ENCODE data around the gene RYR3. TPM values are rescaled to one million over a fixed set of nuclear protein-coding genes. Genes with fewer than 3 reads are reported as not detected.

The RYR3 gene
- total and polyA plus RNA-seq, 7 experiments from 2014 or later = 0.10 to 5.3 (median 1.2) TPM; not detected in 3

- DNase-seq = no peak
- no peaks in the 10 kb centered on the region for H3K36me3 ChIP-seq (ENCODE audit: control insufficient read depth in 2 of 3, insufficient read depth in 3 of 3, low read length in 3 of 3)
- ChIA-PET POLR2A (no interaction called here), CTCF (no interaction called here)
- ATAC-seq = no peak
- no peaks in the 10 kb centered on the region for H3K4me1 ChIP-seq (ENCODE audit: control insufficient read depth in 2 of 2, insufficient read depth in 2 of 2, low read length in 2 of 2)
- no peak overlapping the region for H3K4me3 ChIP-seq (ENCODE audit: low read length)
- Mint-ChIP-seq H3K27ac (no peak overlapping the region), H3K4me3 (no peak overlapping the region), H3K4me1 (peaks cover 0 to 4% (median 0%) of the 10 kb centered on the region in 7 donors), H3K27me3 (peaks cover 14 to 52% (median 41%) of the 10 kb centered on the region in 5 donors), H3K36me3 (no peaks in the 10 kb centered on the region), H3K9me3 (peaks cover 0 to 3% (median 0%) of the 10 kb centered on the region in 11 donors)
- H3K27me3 ChIP-seq (ENCODE audit: control insufficient read depth in 2 of 2, insufficient read depth in 2 of 2, low read length in 2 of 2) = no peaks in the 10 kb centered on the region
- H3K9me3 ChIP-seq (ENCODE audit: control insufficient read depth in 2 of 3, low read length in 3 of 3) = no peaks in the 10 kb centered on the region
- H3K27ac ChIP-seq (ENCODE audit: low read depth, low read length) = no peak overlapping the region
- intact Hi-C loops (cut with micrococcal nuclease) = no loop called here
Observed at GRCh38 chr15:33317896-33318295, 7.1 kb downstream of the RYR3 start.

DNA sequence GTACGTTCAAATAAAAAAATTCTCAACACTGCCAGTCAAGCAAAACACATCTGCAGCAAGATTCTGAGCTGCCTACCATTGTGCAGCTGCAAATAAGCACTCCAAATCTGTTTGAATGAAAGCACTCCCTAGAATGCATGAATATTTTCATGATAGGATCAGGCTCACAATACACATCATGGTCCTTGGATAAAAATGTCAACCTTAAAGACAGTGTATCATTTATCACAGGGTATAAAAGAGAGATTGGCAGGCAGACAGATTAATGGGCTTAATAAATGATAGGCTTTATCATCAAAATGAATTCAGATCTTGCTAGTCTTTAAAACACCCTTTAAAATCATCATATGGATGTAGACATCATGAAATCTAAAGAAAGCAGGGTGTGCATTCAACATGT lies 9.2 kb downstream of the RYR3 start:
- H3K4me1 ChIP-seq (ENCODE audit: control insufficient read depth in 2 of 2, insufficient read depth in 2 of 2, low read length in 2 of 2) = no peaks in the 10 kb centered on the region
- no peak overlapping the region for H3K27ac ChIP-seq (ENCODE audit: low read depth, low read length)
- no peak overlapping the region for H3K4me3 ChIP-seq (ENCODE audit: low read length)
- intact Hi-C loops (cut with micrococcal nuclease) = no loop called here
- no peak for ATAC-seq
- no peaks in the 10 kb centered on the region for H3K27me3 ChIP-seq (ENCODE audit: control insufficient read depth in 2 of 2, insufficient read depth in 2 of 2, low read length in 2 of 2)
- ChIA-PET POLR2A (no interaction called here), CTCF (no interaction called here)
- Mint-ChIP-seq H3K4me3 (no peak overlapping the region), H3K36me3 (no peaks in the 10 kb centered on the region), H3K9me3 (peaks cover 0 to 3% (median 0%) of the 10 kb centered on the region in 11 donors), H3K27ac (no peak overlapping the region), H3K4me1 (peaks cover 0 to 25% (median 5%) of the 10 kb centered on the region in 7 donors), H3K27me3 (peaks cover 6 to 40% (median 25%) of the 10 kb centered on the region in 5 donors)
- no peak for DNase-seq
- H3K9me3 ChIP-seq (ENCODE audit: control insufficient read depth in 2 of 3, low read length in 3 of 3) = no peaks in the 10 kb centered on the region
- no peaks in the 10 kb centered on the region for H3K36me3 ChIP-seq (ENCODE audit: control insufficient read depth in 2 of 3, insufficient read depth in 3 of 3, low read length in 3 of 3)

GRCh38 chr15:33322091-33322490 lies 11.3 kb downstream of the RYR3 start:
- no peaks in the 10 kb centered on the region for H3K36me3 ChIP-seq (ENCODE audit: control insufficient read depth in 2 of 3, insufficient read depth in 3 of 3, low read length in 3 of 3)
- no peak for ATAC-seq
- no peaks in the 10 kb centered on the region for H3K9me3 ChIP-seq (ENCODE audit: control insufficient read depth in 2 of 3, low read length in 3 of 3)
- Mint-ChIP-seq H3K36me3 (no peaks in the 10 kb centered on the region), H3K27ac (no peak overlapping the region), H3K9me3 (peaks cover 0 to 3% (median 0%) of the 10 kb centered on the region in 11 donors), H3K27me3 (peaks cover 8 to 35% (median 21%) of the 10 kb centered on the region in 5 donors), H3K4me3 (peak overlapping the region in 1 of 10 donors; percentile 46), H3K4me1 (peaks cover 0 to 27% (median 5%) of the 10 kb centered on the region in 7 donors)
- no peaks in the 10 kb centered on the region for H3K4me1 ChIP-seq (ENCODE audit: control insufficient read depth in 2 of 2, insufficient read depth in 2 of 2, low read length in 2 of 2)
- DNase-seq = no peak
- H3K27ac ChIP-seq (ENCODE audit: low read depth, low read length) = no peak overlapping the region
- H3K4me3 ChIP-seq (ENCODE audit: low read length) = no peak overlapping the region
- POLR2A ChIA-PET = no interaction called here
- intact Hi-C loops (cut with micrococcal nuclease) = no loop called here
- H3K27me3 ChIP-seq (ENCODE audit: control insufficient read depth in 2 of 2, insufficient read depth in 2 of 2, low read length in 2 of 2) = no peaks in the 10 kb centered on the region
- CTCF ChIA-PET = no interaction called here

- Histone ChIP-seq H3K27me3 (ENCODE audit: control insufficient read depth in 2 of 2, insufficient read depth in 2 of 2, low read length in 2 of 2) (no peaks in the 10 kb centered on the region), H3K36me3 (ENCODE audit: control insufficient read depth in 2 of 3, insufficient read depth in 3 of 3, low read length in 3 of 3) (no peaks in the 10 kb centered on the region), H3K9me3 (ENCODE audit: control insufficient read depth in 2 of 3, low read length in 3 of 3) (no peaks in the 10 kb centered on the region), H3K4me1 (ENCODE audit: control insufficient read depth in 2 of 2, insufficient read depth in 2 of 2, low read length in 2 of 2) (no peaks in the 10 kb centered on the region), H3K4me3 (ENCODE audit: low read length) (no peak overlapping the region), H3K27ac (ENCODE audit: low read depth, low read length) (no peak overlapping the region)
- H3K36me3 Mint-ChIP-seq = no peaks in the 10 kb centered on the region
- ATAC-seq (no peak), DNase-seq (no peak)
- peaks cover 13 to 34% (median 22%) of the 10 kb centered on the region in 5 donors for H3K27me3 Mint-ChIP-seq
- intact Hi-C loops (cut with micrococcal nuclease) = no loop called here
- ChIA-PET CTCF (no interaction called here), POLR2A (no interaction called here)
- H3K4me3 Mint-ChIP-seq = no peak overlapping the region
- H3K27ac Mint-ChIP-seq = peak overlapping the region in 1 of 9 donors; percentile 8
- peaks cover 0 to 27% (median 5%) of the 10 kb centered on the region in 7 donors for H3K4me1 Mint-ChIP-seq
- peaks cover 0 to 2% (median 0%) of the 10 kb centered on the region in 11 donors for H3K9me3 Mint-ChIP-seq
Observed at GRCh38 chr15:33324609-33325008, 13.8 kb downstream of the RYR3 start.

- no peak overlapping the region for H3K4me3 Mint-ChIP-seq
- peaks cover 12 to 45% (median 36%) of the 10 kb centered on the region in 5 donors for H3K27me3 Mint-ChIP-seq
- intact Hi-C loops (cut with micrococcal nuclease) = no loop called here
- no peak overlapping the region for H3K27ac Mint-ChIP-seq
- peaks cover 0 to 27% (median 5%) of the 10 kb centered on the region in 7 donors for H3K4me1 Mint-ChIP-seq
- Histone ChIP-seq H3K4me3 (ENCODE audit: low read length) (no peak overlapping the region), H3K9me3 (ENCODE audit: control insufficient read depth in 2 of 3, low read length in 3 of 3) (no peaks in the 10 kb centered on the region), H3K27me3 (ENCODE audit: control insufficient read depth in 2 of 2, insufficient read depth in 2 of 2, low read length in 2 of 2) (peaks cover 0 to 3% of the 10 kb centered on the region in 2 donors), H3K4me1 (ENCODE audit: control insufficient read depth in 2 of 2, insufficient read depth in 2 of 2, low read length in 2 of 2) (no peaks in the 10 kb centered on the region), H3K36me3 (ENCODE audit: control insufficient read depth in 2 of 3, insufficient read depth in 3 of 3, low read length in 3 of 3) (no peaks in the 10 kb centered on the region), H3K27ac (ENCODE audit: low read depth, low read length) (no peak overlapping the region)
- ChIA-PET CTCF (no interaction called here), POLR2A (no interaction called here)
- H3K9me3 Mint-ChIP-seq = peaks cover 0 to 4% (median 0%) of the 10 kb centered on the region in 11 donors
- H3K36me3 Mint-ChIP-seq = no peaks in the 10 kb centered on the region
- ATAC-seq (no peak), DNase-seq (no peak)
Observed at GRCh38 chr15:33326908-33327307, 16.1 kb downstream of the RYR3 start.

DNA sequence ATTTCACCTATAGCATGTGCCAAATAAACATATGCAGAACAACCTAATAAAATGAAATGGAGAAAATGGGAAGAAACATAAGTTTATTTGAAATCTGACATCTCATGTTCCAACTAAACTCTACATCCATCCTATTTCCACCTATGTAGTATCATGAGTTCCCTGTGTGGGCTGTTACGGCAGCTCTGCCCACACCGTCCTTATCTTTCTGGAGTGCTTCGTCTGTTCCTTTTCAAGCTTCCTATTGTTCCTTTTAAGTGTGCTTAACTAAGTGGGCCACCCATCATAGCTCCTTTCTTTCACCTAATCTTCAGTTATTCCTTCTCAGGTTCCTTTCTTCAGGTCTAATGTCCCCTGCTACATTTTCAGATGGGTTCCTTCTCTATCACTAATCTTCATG lies 17.3 kb downstream of the RYR3 start:
- ATAC-seq = no peak
- no peaks in the 10 kb centered on the region for H3K36me3 Mint-ChIP-seq
- intact Hi-C loops (cut with micrococcal nuclease) = no loop called here
- DNase-seq = no peak
- H3K4me1 Mint-ChIP-seq = peaks cover 0 to 21% (median 5%) of the 10 kb centered on the region in 7 donors
- H3K4me3 Mint-ChIP-seq = no peak overlapping the region
- Histone ChIP-seq H3K9me3 (ENCODE audit: control insufficient read depth in 2 of 3, low read length in 3 of 3) (no peaks in the 10 kb centered on the region), H3K27me3 (ENCODE audit: control insufficient read depth in 2 of 2, insufficient read depth in 2 of 2, low read length in 2 of 2) (peaks cover 0 to 3% of the 10 kb centered on the region in 2 donors), H3K27ac (ENCODE audit: low read depth, low read length) (no peak overlapping the region), H3K4me1 (ENCODE audit: control insufficient read depth in 2 of 2, insufficient read depth in 2 of 2, low read length in 2 of 2) (no peaks in the 10 kb centered on the region), H3K36me3 (ENCODE audit: control insufficient read depth in 2 of 3, insufficient read depth in 3 of 3, low read length in 3 of 3) (no peaks in the 10 kb centered on the region), H3K4me3 (ENCODE audit: low read length) (no peak overlapping the region)
- peaks cover 13 to 52% (median 37%) of the 10 kb centered on the region in 5 donors for H3K27me3 Mint-ChIP-seq
- POLR2A ChIA-PET = no interaction called here
- CTCF ChIA-PET = no interaction called here
- H3K27ac Mint-ChIP-seq = no peak overlapping the region
- peaks cover 0 to 4% (median 0%) of the 10 kb centered on the region in 11 donors for H3K9me3 Mint-ChIP-seq

- Histone ChIP-seq H3K4me1 (ENCODE audit: control insufficient read depth in 2 of 2, insufficient read depth in 2 of 2, low read length in 2 of 2) (no peaks in the 10 kb centered on the region), H3K27ac (ENCODE audit: low read depth, low read length) (no peak overlapping the region), H3K36me3 (ENCODE audit: control insufficient read depth in 2 of 3, insufficient read depth in 3 of 3, low read length in 3 of 3) (no peaks in the 10 kb centered on the region), H3K27me3 (ENCODE audit: control insufficient read depth in 2 of 2, insufficient read depth in 2 of 2, low read length in 2 of 2) (peaks cover 0 to 3% of the 10 kb centered on the region in 2 donors), H3K4me3 (ENCODE audit: low read length) (no peak overlapping the region), H3K9me3 (ENCODE audit: control insufficient read depth in 2 of 3, low read length in 3 of 3) (no peaks in the 10 kb centered on the region)
- H3K36me3 Mint-ChIP-seq = no peaks in the 10 kb centered on the region
- H3K4me1 Mint-ChIP-seq = peaks cover 0 to 8% (median 0%) of the 10 kb centered on the region in 7 donors
- peaks cover 0 to 4% (median 0%) of the 10 kb centered on the region in 11 donors for H3K9me3 Mint-ChIP-seq
- peaks cover 16 to 62% (median 46%) of the 10 kb centered on the region in 5 donors for H3K27me3 Mint-ChIP-seq
- POLR2A ChIA-PET = no interaction called here
- H3K27ac Mint-ChIP-seq = no peak overlapping the region
- no peak for DNase-seq
- ATAC-seq = no peak
- intact Hi-C loops (cut with micrococcal nuclease) = no loop called here
- CTCF ChIA-PET = no interaction called here
- H3K4me3 Mint-ChIP-seq = no peak overlapping the region
Observed at GRCh38 chr15:33329457-33329856, 18.7 kb downstream of the RYR3 start.
